ENCODE measurements around the gene RTRAF.

- TF ChIP-seq POLR2A (IDR thresholded peaks at IDR 0.05) (no peak), CTCF (IDR thresholded peaks at IDR 0.05 in 4 of 5, conservative IDR thresholded peaks at IDR 0.05 in 1 of 5) (no peak)
Measured at GRCh38 chr14:52029881-52030280, 40.5 kb downstream of the RTRAF start.

Data from gastrocnemius medialis (tissue), 4 donors.